Type B pancreatic cell (in vitro differentiated cells): Measurements from ENCODE around the gene ANXA6. TPM values are rescaled to one million over a fixed set of nuclear protein-coding genes. Genes with fewer than 3 reads are reported as not detected.
A peak's percentile ranks its signal among the peaks of the same experiment; 100 is the strongest.

ENCODE experiments used
- DNase-seq: peaks from one replicate; pipeline ENCODE4 v3.0.0; 2021; ENCODE audit warnings: mixed read lengths; ENCODE audit not compliant: unreplicated experiment; ENCODE audit errors: extremely low spot score
- H3K27ac Mint-ChIP-seq: 2 replicates; pipeline ENCODE4 v1.8.0; 2021; ENCODE audit warnings: mild to moderate bottlenecking, mixed read lengths
- H3K27me3 Mint-ChIP-seq: 2 replicates; pipeline ENCODE4 v1.8.0; 2021; ENCODE audit warnings: mixed read lengths
- H3K36me3 Mint-ChIP-seq: 2 replicates; pipeline ENCODE4 v1.8.0; 2021; ENCODE audit warnings: mixed read lengths
- H3K4me1 Mint-ChIP-seq: one replicate; pipeline ENCODE4 v1.8.0; 2021; ENCODE audit warnings: mixed read lengths; ENCODE audit not compliant: unreplicated experiment
- H3K4me3 Mint-ChIP-seq: 2 replicates; pipeline ENCODE4 v1.8.0; 2021; ENCODE audit warnings: mild to moderate bottlenecking, mixed read lengths
- H3K9me3 Mint-ChIP-seq: 2 replicates; pipeline ENCODE4 v1.8.0; 2021; ENCODE audit warnings: mixed read lengths
- total RNA-seq: library from RNA; stranded (reverse); gene quantifications from 2 replicates; pipeline ENCODE4 v1.2.1, GENCODE V29; 2021; ENCODE audit warnings: low replicate concordance
- TF ChIP-seq, protein P1 (sequence below): fragments of 200-600 bp; sonication (generic); conservative IDR thresholded peaks from 2 replicates; pipeline ENCODE4 v1.5.0; 2021; ENCODE audit warnings: antibody characterized with exemption, mild to moderate bottlenecking

ANXA6 gene
- total RNA-seq, 1 donor from 2014 or later: 200 TPM

DNA sequence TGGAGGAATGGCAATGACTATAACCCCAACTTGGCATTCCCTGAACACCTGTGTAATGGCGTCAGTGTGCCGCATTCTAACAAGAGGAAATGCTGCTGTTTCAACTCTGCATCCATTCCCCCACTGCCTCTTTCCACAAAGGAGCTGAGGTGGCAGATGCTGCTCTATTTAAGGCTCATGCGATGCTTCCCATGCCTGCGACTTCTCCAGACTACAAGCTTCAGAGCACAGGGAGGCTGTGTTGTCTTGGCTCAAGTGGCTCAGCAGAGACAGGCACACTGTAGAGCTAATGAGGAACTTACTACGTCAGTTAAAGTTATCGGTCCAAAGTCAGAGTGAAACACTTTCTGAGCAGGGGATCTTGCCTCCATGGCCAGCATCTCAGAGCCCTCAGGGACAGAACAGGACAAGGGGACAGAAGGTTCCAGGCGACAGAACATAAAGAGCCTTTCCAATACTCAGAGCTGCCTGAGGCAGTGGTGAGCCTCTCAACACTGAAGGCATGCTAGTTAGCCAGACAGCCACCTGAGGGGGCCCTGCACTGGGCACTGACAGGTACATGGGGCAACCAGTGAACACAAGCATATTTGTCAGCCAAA lies 98.6 kb downstream of the ANXA6 start:
- Mint-ChIP-seq H3K36me3 (peaks cover 12% of the 10 kb centered on the region), H3K4me3 (no peak overlapping the region), H3K9me3 (no peaks in the 10 kb centered on the region), H3K27me3 (no peaks in the 10 kb centered on the region), H3K27ac (no peak overlapping the region), H3K4me1 (no peaks in the 10 kb centered on the region)
- TF ChIP-seq, protein P1, sequence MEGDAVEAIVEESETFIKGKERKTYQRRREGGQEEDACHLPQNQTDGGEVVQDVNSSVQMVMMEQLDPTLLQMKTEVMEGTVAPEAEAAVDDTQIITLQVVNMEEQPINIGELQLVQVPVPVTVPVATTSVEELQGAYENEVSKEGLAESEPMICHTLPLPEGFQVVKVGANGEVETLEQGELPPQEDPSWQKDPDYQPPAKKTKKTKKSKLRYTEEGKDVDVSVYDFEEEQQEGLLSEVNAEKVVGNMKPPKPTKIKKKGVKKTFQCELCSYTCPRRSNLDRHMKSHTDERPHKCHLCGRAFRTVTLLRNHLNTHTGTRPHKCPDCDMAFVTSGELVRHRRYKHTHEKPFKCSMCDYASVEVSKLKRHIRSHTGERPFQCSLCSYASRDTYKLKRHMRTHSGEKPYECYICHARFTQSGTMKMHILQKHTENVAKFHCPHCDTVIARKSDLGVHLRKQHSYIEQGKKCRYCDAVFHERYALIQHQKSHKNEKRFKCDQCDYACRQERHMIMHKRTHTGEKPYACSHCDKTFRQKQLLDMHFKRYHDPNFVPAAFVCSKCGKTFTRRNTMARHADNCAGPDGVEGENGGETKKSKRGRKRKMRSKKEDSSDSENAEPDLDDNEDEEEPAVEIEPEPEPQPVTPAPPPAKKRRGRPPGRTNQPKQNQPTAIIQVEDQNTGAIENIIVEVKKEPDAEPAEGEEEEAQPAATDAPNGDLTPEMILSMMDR: no peak
- DNase-seq: no peak

DNA sequence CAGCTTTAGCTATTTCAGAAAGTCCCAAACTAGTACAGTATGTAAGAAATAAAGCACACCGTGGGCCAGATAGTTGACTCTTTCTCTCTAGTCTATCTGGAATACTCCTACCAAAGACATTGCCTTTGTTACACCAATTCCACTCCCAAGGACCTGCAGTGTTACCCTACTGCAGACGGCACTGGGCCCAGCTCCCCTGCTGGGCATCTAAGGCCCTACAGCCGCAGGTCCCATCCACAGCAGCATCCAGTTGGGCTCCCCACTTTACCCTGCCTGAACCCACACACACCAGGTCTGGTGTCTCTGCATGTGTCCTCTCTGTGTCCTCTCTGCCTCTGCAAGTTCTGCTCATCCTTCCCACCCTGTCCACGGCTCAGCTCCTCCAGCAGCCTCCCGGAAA lies 99.3 kb downstream of the ANXA6 start:
- TF ChIP-seq, protein P1: peak; percentile 30
- H3K27me3 Mint-ChIP-seq: no peaks in the 10 kb centered on the region
- DNase-seq: no peak
- H3K4me1 Mint-ChIP-seq: no peaks in the 10 kb centered on the region
- H3K27ac Mint-ChIP-seq: no peak overlapping the region
- H3K9me3 Mint-ChIP-seq: no peaks in the 10 kb centered on the region
- H3K36me3 Mint-ChIP-seq: peaks cover 12% of the 10 kb centered on the region
- no peak overlapping the region for H3K4me3 Mint-ChIP-seq

DNA sequence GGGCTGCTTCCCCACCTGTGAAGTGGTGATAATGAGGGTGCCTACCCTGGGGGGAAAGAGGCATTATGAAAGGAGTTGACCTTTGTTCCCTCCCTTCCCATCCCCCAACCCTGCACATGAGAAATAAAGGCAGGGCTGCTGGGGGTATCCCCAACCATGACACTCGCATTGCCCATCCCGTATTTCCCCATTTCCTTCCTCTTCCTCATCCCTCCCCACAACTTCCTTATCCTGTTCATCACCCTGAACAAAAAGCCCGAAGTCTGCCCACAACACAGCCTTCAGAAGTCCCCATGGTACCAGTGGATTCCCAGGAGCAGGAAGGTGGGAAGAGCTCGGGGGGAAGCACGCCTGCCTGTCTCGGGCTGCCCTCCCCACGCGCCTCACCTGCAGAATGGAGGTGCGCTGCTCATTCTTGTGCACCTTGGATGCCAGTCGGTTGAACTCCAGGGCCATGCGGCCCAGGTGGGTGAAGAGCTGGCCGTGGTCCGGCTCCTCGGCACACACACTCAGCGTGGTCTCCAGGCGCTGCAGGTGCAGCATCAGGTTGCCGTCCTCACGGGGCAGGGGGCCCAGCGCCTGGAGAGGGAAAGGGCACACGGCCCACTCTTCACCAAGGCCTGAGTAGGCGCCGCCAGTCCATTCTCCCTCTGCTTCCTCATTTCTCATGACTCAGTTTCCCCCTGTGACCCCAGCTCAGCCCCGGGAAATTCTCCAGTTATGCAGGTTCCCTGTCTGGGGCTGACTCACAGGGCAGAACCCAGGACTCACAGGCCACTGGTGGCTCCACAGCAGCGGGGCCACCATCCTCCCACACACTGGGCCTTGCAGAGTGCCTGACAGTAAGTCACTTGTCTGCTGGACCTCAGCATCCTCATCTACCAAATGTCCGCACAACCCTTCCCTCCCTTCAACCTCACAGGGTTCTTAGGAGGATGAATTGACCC lies 100.9 kb downstream of the ANXA6 start:
- H3K9me3 Mint-ChIP-seq: no peaks in the 10 kb centered on the region
- H3K27me3 Mint-ChIP-seq: no peaks in the 10 kb centered on the region
- H3K36me3 Mint-ChIP-seq: peaks cover 9% of the 10 kb centered on the region
- no peak overlapping the region for H3K4me3 Mint-ChIP-seq
- H3K4me1 Mint-ChIP-seq: no peaks in the 10 kb centered on the region
- no peak for DNase-seq
- H3K27ac Mint-ChIP-seq: no peak overlapping the region
- TF ChIP-seq, protein P1: no peak

DNA sequence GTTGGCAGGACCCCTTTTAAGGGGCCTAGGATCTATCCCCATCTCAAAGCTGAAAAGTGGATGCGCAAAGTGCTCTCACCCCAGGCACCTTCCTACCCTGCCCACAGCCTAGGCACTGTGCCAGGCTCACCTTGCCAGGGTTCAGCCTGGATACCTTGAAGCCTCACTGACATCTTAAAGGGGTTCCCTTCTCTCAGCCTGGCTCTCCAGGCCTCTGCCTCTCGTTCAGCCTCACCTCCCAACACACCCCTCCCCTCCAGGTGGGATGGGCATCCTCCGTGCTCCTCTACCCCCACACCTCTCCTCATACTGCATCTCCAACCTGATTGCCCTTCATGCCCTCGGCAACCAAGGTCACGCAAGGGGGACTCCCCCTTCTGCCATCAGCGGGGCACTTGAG lies 102.2 kb downstream of the ANXA6 start:
- Mint-ChIP-seq H3K4me1 (no peaks in the 10 kb centered on the region), H3K9me3 (no peaks in the 10 kb centered on the region), H3K36me3 (peaks cover 8% of the 10 kb centered on the region), H3K4me3 (no peak overlapping the region), H3K27me3 (no peaks in the 10 kb centered on the region), H3K27ac (peak overlapping the region; percentile 55)
- no peak for DNase-seq
- TF ChIP-seq, protein P1: no peak

DNA sequence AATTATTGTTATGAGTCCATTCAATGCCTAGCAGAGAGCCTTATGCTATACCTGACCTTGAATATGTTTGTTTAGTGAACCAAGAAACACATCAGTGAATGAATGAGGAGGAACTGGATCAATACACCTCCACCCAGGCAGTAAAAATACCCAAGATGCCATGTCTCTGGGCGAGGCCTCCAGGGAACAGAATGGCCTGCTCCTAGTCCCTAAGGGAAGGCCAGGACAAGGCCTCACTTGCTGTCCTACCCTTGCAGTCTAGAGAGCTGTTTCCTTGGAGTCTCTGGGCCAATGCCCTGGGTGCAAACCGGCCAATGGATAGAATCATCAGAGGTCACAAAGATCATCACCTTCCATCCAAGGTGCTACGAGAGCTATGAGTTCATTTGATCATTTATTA lies 102.9 kb downstream of the ANXA6 start:
- no peak for DNase-seq
- Mint-ChIP-seq H3K27me3 (no peaks in the 10 kb centered on the region), H3K27ac (peak overlapping the region; percentile 93), H3K4me3 (no peak overlapping the region), H3K36me3 (peaks cover 8% of the 10 kb centered on the region), H3K9me3 (no peaks in the 10 kb centered on the region), H3K4me1 (no peaks in the 10 kb centered on the region)
- TF ChIP-seq, protein P1: no peak
